ENCODE data around the gene RAB28.

DNA sequence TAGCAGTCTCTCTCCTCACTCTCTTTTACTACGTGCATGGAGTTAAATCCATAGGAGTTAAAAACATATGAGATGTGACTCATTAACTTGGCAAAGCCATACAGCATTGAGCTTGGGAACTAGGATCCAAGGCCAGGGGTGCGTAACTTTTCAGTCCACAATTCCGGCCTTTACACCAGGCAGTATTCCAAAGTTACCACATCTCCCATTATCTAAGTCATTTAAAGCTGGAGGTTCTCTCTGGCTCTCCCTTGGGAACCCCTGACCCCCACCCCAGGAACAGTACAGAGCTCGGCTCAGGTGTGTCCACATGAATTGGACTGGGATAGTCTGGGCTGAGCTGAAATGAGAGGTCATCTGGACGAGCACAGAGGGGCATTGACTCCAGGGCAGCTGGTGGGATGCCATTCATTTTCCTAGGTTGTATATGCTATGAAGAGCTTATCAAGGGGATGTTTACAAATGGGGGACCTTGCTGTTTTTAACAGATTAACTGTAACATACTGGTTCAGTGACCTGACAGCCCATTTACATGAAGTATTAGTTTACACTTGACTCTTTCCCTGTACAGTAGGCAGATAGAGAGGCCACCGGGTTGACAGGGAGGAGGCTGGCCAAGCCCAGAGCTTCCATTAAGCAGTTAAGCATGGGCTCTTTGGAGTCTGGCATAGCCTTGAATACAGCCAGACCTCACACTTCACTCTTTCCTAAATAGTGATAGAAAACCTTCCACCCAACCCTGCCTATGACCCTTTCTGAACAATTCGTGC is 128.8 kb downstream of the RAB28 start:
- TF ChIP-seq, protein P1, sequence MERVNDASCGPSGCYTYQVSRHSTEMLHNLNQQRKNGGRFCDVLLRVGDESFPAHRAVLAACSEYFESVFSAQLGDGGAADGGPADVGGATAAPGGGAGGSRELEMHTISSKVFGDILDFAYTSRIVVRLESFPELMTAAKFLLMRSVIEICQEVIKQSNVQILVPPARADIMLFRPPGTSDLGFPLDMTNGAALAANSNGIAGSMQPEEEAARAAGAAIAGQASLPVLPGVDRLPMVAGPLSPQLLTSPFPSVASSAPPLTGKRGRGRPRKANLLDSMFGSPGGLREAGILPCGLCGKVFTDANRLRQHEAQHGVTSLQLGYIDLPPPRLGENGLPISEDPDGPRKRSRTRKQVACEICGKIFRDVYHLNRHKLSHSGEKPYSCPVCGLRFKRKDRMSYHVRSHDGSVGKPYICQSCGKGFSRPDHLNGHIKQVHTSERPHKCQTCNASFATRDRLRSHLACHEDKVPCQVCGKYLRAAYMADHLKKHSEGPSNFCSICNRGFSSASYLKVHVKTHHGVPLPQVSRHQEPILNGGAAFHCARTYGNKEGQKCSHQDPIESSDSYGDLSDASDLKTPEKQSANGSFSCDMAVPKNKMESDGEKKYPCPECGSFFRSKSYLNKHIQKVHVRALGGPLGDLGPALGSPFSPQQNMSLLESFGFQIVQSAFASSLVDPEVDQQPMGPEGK (CRISPR knock-in tag; IDR thresholded peaks at IDR 0.05; ENCODE audit: borderline replicate concordance), result no peak
- TF ChIP-seq ESRRG (CRISPR knock-in tag; IDR thresholded peaks at IDR 0.05), result no peak
- no peak for TF ChIP-seq ARNTL (CRISPR knock-in tag; IDR thresholded peaks at IDR 0.05; ENCODE audit: borderline replicate concordance, low read depth)
- no peak for TF ChIP-seq ZNF70 (CRISPR knock-in tag; IDR thresholded peaks at IDR 0.05)
- TF ChIP-seq ZFP3 (CRISPR knock-in tag; IDR thresholded peaks at IDR 0.05), result no peak
- TF ChIP-seq CSDC2 (CRISPR knock-in tag; IDR thresholded peaks at IDR 0.05), result no peak
- no peak for TF ChIP-seq RARB (CRISPR knock-in tag; IDR thresholded peaks at IDR 0.05)
- TF ChIP-seq ZC3H10 (CRISPR knock-in tag; IDR thresholded peaks at IDR 0.05), result no peak
- TF ChIP-seq, protein P2, sequence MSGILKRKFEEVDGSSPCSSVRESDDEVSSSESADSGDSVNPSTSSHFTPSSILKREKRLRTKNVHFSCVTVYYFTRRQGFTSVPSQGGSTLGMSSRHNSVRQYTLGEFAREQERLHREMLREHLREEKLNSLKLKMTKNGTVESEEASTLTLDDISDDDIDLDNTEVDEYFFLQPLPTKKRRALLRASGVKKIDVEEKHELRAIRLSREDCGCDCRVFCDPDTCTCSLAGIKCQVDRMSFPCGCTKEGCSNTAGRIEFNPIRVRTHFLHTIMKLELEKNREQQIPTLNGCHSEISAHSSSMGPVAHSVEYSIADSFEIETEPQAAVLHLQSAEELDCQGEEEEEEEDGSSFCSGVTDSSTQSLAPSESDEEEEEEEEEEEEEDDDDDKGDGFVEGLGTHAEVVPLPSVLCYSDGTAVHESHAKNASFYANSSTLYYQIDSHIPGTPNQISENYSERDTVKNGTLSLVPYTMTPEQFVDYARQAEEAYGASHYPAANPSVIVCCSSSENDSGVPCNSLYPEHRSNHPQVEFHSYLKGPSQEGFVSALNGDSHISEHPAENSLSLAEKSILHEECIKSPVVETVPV (CRISPR knock-in tag; IDR thresholded peaks at IDR 0.05), result no peak
- TF ChIP-seq, protein P3, sequence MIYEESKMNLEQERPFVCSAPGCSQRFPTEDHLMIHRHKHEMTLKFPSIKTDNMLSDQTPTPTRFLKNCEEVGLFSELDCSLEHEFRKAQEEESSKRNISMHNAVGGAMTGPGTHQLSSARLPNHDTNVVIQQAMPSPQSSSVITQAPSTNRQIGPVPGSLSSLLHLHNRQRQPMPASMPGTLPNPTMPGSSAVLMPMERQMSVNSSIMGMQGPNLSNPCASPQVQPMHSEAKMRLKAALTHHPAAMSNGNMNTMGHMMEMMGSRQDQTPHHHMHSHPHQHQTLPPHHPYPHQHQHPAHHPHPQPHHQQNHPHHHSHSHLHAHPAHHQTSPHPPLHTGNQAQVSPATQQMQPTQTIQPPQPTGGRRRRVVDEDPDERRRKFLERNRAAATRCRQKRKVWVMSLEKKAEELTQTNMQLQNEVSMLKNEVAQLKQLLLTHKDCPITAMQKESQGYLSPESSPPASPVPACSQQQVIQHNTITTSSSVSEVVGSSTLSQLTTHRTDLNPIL (CRISPR knock-in tag; IDR thresholded peaks at IDR 0.05; ENCODE audit: low read depth), result no peak
- no peak for TF ChIP-seq ZFP30 (CRISPR knock-in tag; IDR thresholded peaks at IDR 0.05)
- TF ChIP-seq TOX (CRISPR knock-in tag; IDR thresholded peaks at IDR 0.05; ENCODE audit: borderline replicate concordance), result no peak
